DMS53 treated with DMSO at 0.1 percent for 48 hours (cell line): ENCODE data around the gene RPH3AL.
"Not testable (repeated sequence)": the region's sequence is repeated elsewhere in the genome, so short reads cannot be mapped to it uniquely, and the experiment has no call there.

ENCODE experiments used
- DNase-seq: peaks from one replicate; lab custom pipeline; 2025; ENCODE audit not compliant: unreplicated experiment; lab: John Stamatoyannopoulos, UW

The RPH3AL gene

DNA sequence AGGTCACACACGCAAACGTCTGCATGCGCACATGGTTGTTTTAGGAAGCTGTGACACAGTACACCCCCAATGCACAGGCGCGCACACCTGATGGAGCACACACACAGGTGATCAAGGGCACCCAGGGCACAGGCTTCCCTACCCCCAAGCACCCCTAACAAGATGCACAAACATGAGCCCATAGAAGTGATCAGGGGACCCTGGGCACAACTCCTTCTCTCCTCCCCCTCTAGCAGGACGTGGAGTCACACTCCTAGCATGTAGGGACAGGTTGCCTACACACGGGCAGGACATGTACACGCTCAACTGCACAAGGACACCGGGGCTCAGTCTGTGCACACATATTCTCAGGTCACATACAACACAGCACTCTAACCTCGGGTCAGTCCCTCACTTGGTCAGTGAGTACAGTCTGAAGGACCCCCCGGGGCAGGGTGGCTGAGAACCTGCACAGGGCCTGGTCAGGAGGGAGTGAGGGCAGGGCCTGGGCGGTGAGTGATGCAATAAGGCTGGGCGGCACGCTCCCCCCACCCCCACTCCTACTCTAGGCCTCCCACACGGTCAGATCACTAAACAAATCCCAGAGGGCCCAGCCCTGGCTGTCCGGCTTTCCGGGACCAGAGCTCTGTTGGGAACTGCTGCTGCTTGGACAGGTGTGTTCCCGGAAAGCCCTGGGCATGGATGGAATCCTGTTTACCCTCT lies 170.4 kb downstream of the RPH3AL start:
- no peak for DNase-seq

DNA sequence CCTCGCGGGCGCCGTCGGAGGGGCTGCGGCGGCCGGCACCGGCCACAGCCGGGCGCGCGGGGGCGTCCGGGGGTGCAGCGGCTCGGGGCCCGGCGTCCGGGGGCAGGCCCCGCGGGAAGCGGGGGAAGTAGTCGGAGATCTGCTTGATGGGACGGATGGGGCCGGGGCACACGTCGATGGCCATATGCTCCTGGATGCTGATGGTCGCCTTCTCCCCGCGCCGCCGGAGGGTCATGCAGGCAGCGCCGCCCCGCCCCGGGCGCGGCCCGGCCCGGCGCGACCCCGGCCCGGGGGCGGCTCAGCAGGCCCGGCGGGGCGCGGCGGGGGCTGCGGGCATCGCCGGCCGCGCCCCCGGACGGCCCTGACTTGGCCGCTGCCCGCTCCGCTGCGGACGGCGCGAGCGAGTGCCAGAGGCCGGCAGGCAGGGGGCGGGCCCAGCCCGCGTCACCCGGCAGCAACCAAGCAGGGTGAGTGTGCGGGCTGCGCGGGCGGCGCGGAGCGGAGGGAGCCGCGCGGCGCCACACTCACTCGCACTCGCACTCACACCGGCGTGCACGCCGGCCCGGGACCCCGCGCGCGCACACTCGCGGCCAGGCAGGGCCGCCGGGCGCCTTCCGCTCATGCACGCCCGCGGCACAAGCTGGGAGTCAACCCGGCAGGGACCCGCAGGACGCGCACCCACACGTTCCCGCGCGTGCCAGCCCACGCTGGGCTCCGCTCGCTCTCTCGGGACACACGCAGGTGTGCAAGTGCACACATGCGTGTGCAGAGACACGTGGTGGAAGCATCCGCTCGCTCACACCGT lies 171.2 kb downstream of the RPH3AL start, which contains the start of gene DOC2B:
Gene DOC2B, minus strand, starts transcription at position 406 of the 805 bp plus-strand sequence. Its CDS starts 171 bp downstream, at position 235.
- DNase-seq, result no peak

- DNase-seq, result no peak
Measured at GRCh38 chr17:180381-181244, 172.0 kb downstream of the RPH3AL start.

GRCh38 chr17:179781-180380 lies 172.7 kb downstream of the RPH3AL start:
- DNase-seq, result no peak

DNA sequence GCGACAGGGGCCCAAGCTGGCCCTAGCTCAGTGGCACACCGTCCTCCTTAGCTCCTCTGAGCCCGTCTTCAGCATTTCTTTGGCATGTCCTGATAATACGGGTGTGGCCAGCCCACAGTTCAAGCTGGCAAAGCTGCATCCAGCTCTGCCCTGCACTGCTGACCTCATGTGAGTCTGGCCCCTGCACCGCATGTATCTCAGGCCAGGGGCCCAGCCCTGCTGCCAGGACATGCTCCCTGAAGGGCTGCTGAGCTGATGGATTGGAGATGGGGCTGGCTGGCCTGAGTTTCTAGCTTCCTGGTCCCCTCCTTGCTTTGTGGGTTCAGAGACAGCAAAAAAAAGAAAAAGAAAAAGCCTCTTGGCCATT lies 173.6 kb downstream of the RPH3AL start:
- no peak for DNase-seq

- DNase-seq, result no peak
Measured at GRCh38 chr17:178292-179065, 174.1 kb downstream of the RPH3AL start.

DNA sequence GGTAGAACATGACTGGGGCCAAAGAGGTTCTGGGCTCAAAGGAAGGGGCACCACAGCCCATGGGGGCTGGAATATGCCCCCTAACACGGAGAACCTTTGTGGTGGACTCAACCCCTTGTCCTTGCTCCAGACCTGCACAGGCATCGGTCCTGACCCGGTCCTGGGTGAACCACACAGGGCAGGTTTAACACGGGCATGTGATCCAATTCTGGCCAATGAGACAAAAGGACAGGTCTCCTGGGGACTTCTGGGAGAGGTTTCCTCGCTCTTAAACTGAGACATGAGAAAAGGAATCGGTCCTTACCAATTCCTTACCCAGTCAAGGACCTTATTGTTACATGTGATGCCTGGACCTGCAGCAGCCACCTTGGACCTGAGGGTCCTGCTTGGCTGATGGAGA lies 174.8 kb downstream of the RPH3AL start:
- DNase-seq, result no peak

- DNase-seq, result no peak
Measured at GRCh38 chr17:177155-177554, 175.5 kb downstream of the RPH3AL start.

DNA sequence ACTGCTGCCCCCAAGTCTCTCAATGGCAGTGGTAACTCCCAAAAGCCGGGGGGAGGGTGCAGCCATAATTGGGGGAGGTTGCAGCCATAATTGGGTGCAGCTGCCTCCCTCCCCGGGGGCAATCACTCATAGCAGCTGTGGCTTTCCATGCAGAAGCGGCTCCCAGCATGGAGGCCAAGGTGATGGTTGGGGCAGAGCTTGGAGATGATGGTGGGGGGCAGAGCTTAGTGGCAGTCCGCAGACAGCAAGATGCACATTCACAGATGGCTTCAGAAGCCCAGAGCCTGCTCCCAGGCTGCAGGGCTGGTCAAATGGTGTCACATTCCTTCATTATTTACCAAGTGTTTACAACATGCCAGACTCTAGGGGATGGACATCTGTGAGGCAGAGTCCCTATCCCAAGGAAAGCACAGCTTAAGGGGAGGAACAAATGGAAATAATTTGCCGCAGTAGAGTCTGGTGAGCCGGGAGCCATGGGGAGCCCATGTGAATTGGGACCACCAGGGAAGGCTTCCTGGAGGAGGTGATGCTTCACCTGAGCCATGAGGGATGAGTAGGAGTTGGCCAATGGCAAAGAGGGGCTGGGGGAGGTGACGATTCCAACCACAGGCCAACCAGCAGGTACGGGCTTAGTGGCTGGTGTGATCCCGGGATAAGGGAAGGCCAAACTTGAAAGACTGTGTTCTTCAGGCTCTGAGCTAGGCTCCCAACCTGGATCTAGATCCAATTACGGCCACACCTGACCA lies 179.3 kb downstream of the RPH3AL start:
- DNase-seq, result no peak

GRCh38 chr17:172401-172800 lies 180.2 kb downstream of the RPH3AL start:
- DNase-seq, result no peak

GRCh38 chr17:171871-172270 lies 180.7 kb downstream of the RPH3AL start:
- no peak for DNase-seq

- DNase-seq, result no peak
Measured at GRCh38 chr17:170130-170670, 182.4 kb downstream of the RPH3AL start.

DNA sequence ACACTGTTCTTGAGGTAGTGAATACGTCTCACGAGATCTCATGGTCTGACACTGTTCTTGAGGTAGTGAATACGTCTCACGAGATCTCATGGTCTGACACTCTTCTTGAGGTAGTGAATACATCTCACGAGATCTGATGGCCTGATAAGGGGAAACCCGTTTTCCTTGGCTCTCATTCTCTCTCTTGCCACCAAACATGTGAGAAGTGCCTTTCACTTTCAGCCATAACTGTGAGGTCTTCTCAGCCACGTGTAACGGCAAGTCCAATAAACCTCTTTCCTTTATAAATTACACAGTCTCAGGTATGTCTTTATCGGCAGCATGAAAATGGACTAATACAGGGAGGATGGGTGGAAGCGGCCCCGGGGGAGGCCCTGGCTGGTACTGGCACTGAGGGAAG lies 184.0 kb downstream of the RPH3AL start:
- not testable (repeated sequence) for DNase-seq

- DNase-seq, result no peak
Measured at GRCh38 chr17:165939-166338, 186.7 kb downstream of the RPH3AL start.

DNA sequence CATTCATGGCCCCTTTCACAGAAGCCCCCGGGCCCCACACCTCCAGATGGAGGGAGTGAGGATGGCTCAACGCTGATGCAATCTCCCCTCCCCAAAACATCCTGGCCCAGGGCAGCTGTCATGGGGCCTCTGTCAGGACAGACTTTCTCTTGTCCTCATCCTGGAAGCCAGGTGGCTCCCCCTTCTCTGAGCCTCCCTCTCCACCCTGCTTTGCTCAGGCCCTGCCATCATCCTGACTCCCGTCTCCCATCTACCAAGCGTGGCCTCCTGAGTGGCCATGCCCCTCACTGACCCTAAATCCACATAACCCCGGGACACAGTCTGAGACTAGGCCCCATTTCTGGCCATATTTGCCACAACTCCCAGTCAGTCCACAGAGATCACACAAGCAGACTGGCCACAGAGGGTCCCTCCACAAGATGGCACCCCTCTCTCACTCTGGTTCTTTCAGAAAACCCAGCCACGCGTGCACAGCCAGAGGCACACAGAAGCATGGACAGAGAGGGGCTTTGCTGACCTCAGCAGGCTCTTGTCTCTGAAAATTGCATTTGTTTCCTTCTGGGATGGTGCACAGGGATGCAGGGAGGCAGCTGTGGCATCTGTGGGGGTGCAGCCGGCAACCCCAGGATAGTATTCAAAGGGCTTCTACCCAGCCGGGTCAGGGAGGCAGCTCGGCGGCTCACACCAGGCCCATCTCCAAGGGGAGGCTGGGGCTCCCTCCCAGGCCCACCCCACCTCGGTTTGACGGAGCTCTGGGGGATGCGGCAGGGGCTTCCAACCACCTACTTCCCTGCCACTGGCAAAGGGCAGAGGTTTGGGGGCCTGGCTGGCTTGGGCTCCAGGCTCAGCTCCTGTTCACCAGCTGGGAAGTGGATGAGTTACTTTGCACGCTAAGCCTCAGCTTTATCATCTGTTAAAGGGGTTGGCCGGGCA lies 188.0 kb downstream of the RPH3AL start:
- DNase-seq, result no peak

GRCh38 chr17:163514-164098 lies 189.0 kb downstream of the RPH3AL start:
- DNase-seq, result no peak

GRCh38 chr17:162689-163088 lies 189.9 kb downstream of the RPH3AL start:
- no peak for DNase-seq
